Stimulated activated CD8-positive, alpha-beta memory T cell treated with anti-CD3 and anti-CD28 coated beads, Interleukin-4, amount 100 ng/mL, for 24 hours (primary cell): ENCODE results near the gene STARD5.

ENCODE experiments used
- DNase-seq: peaks from one replicate; pipeline ENCODE4 v3.0.0-alpha.2; 2020; ENCODE audit warnings: low read depth

The STARD5 gene

DNA sequence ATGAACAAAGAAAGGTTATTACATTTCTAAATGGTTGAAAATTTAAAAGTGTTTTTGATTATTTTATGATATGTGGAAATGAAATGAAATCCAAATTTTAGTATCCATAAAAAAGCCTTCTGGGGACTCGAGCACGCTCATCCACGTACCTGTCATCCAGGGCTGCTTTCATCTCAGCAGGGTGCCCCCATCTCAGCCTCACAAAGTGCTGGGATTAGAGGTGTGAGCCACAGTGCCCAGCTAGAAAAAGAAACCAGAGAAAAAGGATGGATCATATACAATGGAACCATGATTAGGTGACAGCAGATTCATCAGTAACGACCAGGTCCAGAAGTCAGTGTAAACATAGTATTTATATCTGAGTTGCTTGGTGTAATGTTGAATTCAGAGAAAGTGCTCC is 49.7 kb downstream of the STARD5 start:
- DNase-seq: no peak

DNA sequence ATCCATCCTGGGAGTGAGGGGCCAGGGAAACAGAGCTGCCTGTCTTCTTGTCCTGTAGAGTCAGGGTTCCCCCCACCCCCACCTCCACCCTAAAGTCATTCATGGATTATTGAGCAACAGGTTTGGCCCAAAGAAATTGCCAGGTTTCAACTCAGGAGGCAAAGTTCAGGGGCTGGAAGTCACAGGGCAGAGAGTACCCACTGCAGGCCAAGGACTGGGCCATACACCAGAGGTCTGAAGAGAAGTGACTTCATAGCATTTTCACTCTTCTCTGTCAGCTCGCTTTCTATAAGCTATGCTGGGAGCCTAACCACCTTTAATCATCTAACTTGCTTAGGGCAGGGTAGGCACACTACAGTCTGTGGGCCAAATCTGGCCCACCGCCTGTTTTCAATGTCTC is 50.1 kb downstream of the STARD5 start:
- no peak for DNase-seq

GRCh38 chr15:81273200-81273599 is 50.7 kb downstream of the STARD5 start:
- DNase-seq: no peak

DNA sequence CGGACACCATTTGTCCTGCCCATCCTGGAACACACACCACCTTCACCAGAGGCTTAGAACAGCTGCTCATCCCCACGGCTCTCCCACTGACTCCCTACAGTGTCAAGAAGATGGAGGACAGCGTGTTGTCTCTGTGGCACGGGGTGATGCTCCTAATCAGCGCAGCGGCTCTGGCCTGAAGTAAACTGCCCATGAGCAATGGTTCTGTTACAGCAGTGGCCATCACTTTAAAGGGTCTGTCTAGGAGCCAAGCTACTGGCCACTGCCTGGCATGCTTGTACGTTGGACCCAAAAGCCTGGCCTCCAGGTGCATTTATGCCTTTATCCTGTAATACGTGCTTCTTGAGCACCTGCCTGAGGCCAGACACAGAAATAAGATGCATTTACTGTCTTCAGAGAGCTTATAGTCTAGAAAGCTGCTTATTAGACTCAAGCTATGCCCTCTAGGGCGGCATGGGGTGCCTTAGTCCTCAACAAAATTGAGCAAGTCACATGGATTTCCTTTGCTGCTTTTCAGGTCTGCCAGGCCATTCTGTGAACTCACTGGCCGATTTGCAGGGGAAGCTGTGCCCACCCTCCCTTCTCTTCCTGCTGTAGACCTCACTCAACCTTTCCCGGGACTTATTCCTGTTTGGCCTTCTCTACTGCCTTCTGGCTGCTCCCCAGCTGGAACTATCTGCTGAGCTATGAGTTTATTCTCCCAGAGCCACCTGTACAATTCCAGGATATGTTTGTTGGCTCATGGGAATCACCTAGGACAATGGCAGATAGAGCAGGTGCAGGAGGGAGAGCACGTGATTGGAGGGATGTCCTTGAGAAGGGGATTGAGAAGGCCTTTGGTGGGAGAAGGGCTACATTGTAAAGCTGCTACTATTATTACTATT is 51.9 kb downstream of the STARD5 start:
- DNase-seq: no peak

- no peak for DNase-seq
Measured at GRCh38 chr15:81270781-81271491, 53.0 kb downstream of the STARD5 start.

- no peak for DNase-seq
Measured at GRCh38 chr15:81270188-81270587, 53.8 kb downstream of the STARD5 start.

DNA sequence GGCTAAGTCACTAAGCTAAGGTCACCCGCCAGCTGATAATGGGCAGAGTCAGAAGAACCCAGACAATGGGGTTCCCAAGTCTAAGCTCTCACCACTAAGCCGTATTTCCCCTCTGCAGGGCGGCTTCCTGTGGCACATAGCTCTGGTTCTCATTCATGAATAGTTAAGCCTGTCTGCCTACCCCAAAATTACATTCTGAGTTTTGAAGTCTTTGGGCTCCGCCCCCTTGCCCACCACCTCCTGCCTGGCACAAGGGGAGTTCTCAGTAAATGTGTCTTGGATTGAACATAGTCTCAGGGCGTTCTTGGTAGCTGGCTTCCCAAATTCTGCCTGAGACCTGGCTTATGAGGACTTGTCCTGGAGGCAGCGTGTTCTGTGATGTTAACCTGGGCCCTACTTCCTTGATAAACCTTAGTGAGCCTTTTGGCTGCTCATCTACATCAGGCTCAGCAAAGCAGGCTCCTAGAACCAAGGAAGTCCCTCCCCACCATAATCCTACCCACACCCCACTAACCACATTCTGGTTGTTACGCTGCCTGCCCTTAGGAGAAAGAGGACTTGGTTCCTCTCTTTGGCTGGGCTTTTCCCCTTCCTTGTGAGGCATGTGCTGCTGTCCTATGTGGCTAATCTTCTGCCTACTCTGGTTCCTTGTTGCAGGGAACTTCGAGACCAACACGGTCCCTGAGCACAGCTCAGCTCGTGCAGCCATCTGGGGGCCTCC is 54.9 kb downstream of the STARD5 start:
- no peak for DNase-seq

- DNase-seq: no peak
Measured at GRCh38 chr15:81268340-81268739, 55.6 kb downstream of the STARD5 start.

- peak; percentile 78 for DNase-seq
Measured at GRCh38 chr15:81265944-81266775, 57.8 kb downstream of the STARD5 start.

- DNase-seq: no peak
Measured at GRCh38 chr15:81265256-81265943, 58.5 kb downstream of the STARD5 start.

DNA sequence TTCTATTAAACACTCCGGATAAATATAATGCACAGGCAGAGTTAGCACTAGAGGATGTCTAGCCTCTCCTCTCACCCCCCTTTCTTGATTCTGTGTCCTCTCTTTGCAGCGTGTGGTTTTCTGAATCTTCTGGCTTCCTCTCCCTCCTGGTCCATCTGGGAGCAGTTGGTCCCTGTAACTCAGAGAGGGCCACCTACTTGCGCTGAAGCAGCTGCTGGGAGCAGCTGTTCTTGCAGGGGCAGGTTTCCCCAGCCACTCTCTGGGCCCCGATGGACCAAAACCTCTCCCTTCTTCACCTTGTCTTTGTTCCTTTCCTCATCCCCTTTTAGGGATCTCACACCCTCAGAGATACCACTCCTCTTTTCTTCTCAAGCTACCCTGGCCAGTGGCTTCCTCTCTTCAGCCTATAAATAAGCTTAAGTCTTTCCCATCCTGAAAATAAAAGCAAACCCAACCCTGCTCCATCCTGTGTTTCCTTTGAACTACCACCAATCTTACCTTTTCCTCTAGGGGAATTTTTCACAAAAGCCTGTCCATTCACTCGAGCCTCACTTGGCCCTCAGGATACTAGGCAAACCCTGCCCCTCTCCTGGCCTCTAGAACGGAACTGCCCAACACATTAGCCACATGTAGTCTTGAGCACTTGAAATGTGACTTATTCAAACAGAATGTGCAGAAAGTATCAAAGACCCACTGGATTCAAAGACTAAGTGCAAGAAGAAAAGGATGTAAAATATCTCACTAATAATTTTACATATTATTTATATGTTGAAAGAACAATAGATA is 59.7 kb downstream of the STARD5 start:
- no peak for DNase-seq

- DNase-seq: no peak
Measured at GRCh38 chr15:81263477-81263876, 60.5 kb downstream of the STARD5 start.

DNA sequence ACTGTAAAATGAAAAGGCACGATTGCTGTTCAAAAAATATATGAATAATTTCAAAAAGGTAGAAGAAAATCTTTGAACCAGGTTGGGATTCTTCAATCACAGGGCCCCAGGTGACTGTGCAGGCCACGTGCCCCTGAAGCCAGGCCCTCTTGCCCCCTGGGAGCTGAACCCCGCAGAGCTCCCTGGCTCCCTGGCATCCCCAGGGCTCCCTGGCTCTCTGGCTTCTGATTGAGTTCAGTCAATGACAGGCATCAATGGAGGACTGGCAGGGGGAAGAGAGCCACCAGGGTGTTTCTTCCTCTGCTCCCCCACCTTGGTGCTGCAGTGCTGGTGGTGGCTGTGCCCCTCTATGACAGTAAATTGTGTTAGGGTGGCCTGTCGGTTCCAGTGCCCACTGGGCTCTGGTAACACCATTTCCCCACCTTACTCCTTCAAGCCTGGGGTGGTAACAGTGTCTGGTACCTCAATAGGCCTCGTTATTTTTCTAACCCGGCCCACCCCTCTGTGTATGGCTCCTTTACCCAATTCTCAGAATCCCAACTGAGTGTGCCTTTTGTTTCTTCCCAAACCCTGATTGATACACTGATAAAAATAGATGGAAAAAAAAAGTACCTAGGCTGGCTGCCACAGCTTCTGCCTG is 62.6 kb downstream of the STARD5 start:
- DNase-seq: no peak

DNA sequence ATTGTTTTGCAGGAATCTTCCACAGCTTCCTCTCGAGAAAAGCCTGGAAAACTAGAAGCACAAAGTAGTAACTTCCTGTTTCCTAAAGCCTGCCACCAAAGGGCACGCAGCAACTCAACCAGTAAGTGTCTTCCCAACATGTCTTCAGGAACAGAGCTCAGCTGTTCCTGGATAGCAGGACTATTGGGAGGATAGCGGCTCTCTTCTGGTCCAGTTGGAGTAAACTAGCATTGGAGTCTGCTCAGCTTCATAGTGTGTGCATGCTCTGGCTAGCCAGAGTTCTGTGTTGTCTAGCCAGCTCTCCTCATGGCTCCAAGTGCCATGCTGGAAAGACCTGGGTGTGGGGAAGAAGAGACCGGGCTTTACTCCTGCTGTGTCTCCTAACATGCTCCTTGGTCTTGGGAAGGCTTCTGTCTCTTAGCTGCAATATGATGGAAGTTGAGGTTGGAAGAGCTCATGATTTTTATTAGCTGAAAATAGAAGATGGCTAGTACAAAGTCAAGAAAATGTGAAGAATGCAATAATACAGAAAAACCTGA is 64.1 kb downstream of the STARD5 start:
- DNase-seq: no peak
